MM.1S (cell line): Measurements from ENCODE around the gene TUBB2B.

ENCODE experiments used
- DNase-seq: peaks from one replicate; pipeline ENCODE4 v3.0.0-alpha.2; 2015
- H2AFZ ChIP-seq: fragments of 300-600 bp; sonication (generic); 2 replicates; pipeline ENCODE4 v1.6.0; 2016; ENCODE audit warnings: antibody characterized with exemption, low read length
- H3F3A ChIP-seq: fragments of 300-600 bp; sonication (generic); 2 replicates; pipeline ENCODE4 v1.6.1; 2016; ENCODE audit warnings: mild to moderate bottlenecking, antibody characterized with exemption, low read length, moderate library complexity, mixed read lengths; ENCODE audit not compliant: insufficient read depth
- H3K27ac ChIP-seq: fragments of 300-600 bp; sonication (generic); 2 replicates; pipeline ENCODE4 v1.5.1; 2016; ENCODE audit warnings: mild to moderate bottlenecking, low read length
- H3K27me3 ChIP-seq: fragments of 300-600 bp; sonication (generic); replicated peaks from 2 replicates; pipeline ENCODE4 v1.6.0; 2016; ENCODE audit warnings: low read length; ENCODE audit not compliant: insufficient read depth
- H3K36me3 ChIP-seq: fragments of 300-600 bp; sonication (generic); replicated peaks from 2 replicates; pipeline ENCODE4 v1.6.1; 2016; ENCODE audit warnings: mild to moderate bottlenecking, low read length, mixed read lengths; ENCODE audit not compliant: insufficient read depth
- H3K4me1 ChIP-seq: fragments of 300-600 bp; sonication (generic); 2 replicates; pipeline ENCODE4 v1.6.1; 2016; ENCODE audit warnings: low read length, mixed read lengths
- H3K4me2 ChIP-seq: fragments of 300-600 bp; sonication (generic); 2 replicates; pipeline ENCODE4 v1.6.0; 2016; ENCODE audit warnings: low read depth, low read length
- H3K4me3 ChIP-seq: fragments of 300-600 bp; sonication (generic); 2 replicates; pipeline ENCODE4 v1.5.1; 2016; ENCODE audit warnings: low read length, mixed read lengths
- H3K79me2 ChIP-seq: fragments of 300-600 bp; sonication (generic); 2 replicates; pipeline ENCODE4 v1.6.1; 2016; ENCODE audit warnings: mixed run types, low read length, mixed read lengths
- H3K9ac ChIP-seq: fragments of 300-600 bp; sonication (generic); 2 replicates; pipeline ENCODE4 v1.6.1; 2016; ENCODE audit warnings: low read length, mixed read lengths
- H3K9me2 ChIP-seq: fragments of 300-600 bp; sonication (generic); replicated peaks from 2 replicates; pipeline ENCODE4 v1.6.1; 2016; ENCODE audit warnings: mild to moderate bottlenecking, low read length, mixed read lengths; ENCODE audit not compliant: insufficient read depth
- H3K9me3 ChIP-seq: fragments of 300-600 bp; sonication (generic); replicated peaks from 2 replicates; pipeline ENCODE4 v1.6.1; 2016; ENCODE audit warnings: mild to moderate bottlenecking, low read length, mixed read lengths; ENCODE audit not compliant: insufficient read depth
- H4K20me1 ChIP-seq: fragments of 300-600 bp; sonication (generic); 2 replicates; pipeline ENCODE4 v1.6.1; 2016; ENCODE audit warnings: mild to moderate bottlenecking, low read length, moderate library complexity, mixed read lengths; ENCODE audit not compliant: insufficient read depth
- CTCF ChIP-seq: fragments of 300-600 bp; sonication (generic); IDR thresholded peaks from 2 replicates; pipeline ENCODE4 v1.5.1; 2016; ENCODE audit warnings: antibody characterized with exemption, low read length, mixed read lengths
- EZH2 ChIP-seq: fragments of 300-600 bp; sonication (generic); optimal IDR thresholded peaks from 2 replicates; pipeline ENCODE3; 2017; ENCODE audit warnings: low read depth, mild to moderate bottlenecking, antibody characterized with exemption, low read length, mixed read lengths
- EZH2phosphoT487 ChIP-seq: fragments of 300-600 bp; sonication (generic); IDR thresholded peaks from 2 replicates; pipeline ENCODE4 v1.6.1; 2018; ENCODE audit warnings: antibody characterized with exemption, low read length

The TUBB2B gene

GRCh38 chr6:3210024-3210610, 17.3 kb downstream of the TUBB2B start:
- no peaks in the 10 kb centered on the region for H3K9me2 ChIP-seq
- no peaks in the 10 kb centered on the region for H3K79me2 ChIP-seq
- no peaks in the 10 kb centered on the region for H3K9me3 ChIP-seq
- H4K20me1 ChIP-seq = no peaks in the 10 kb centered on the region
- no peaks in the 10 kb centered on the region for H3F3A ChIP-seq
- H2AFZ ChIP-seq = no peak overlapping the region
- H3K9ac ChIP-seq = no peak overlapping the region
- H3K36me3 ChIP-seq = no peaks in the 10 kb centered on the region
- no peaks in the 10 kb centered on the region for H3K4me1 ChIP-seq
- no peak overlapping the region for H3K4me3 ChIP-seq
- DNase-seq = no peak
- TF ChIP-seq CTCF = no peak
- TF ChIP-seq EZH2phosphoT487 = no peak
- no peak for TF ChIP-seq EZH2
- no peak overlapping the region for H3K4me2 ChIP-seq
- H3K27me3 ChIP-seq = no peaks in the 10 kb centered on the region
- no peak overlapping the region for H3K27ac ChIP-seq

GRCh38 chr6:3209114-3210023, 18.1 kb downstream of the TUBB2B start:
- H3K4me1 ChIP-seq = peaks cover 3% of the 10 kb centered on the region; the same call in 1 of the 2 replicates
- H3K9me3 ChIP-seq = no peaks in the 10 kb centered on the region
- H3K27me3 ChIP-seq = no peaks in the 10 kb centered on the region
- H2AFZ ChIP-seq = no peak overlapping the region
- no peak overlapping the region for H3K27ac ChIP-seq
- H3K4me2 ChIP-seq = no peak overlapping the region
- no peaks in the 10 kb centered on the region for H4K20me1 ChIP-seq
- no peaks in the 10 kb centered on the region for H3K36me3 ChIP-seq
- H3K9me2 ChIP-seq = no peaks in the 10 kb centered on the region
- no peak overlapping the region for H3K4me3 ChIP-seq
- no peak for DNase-seq
- H3F3A ChIP-seq = no peaks in the 10 kb centered on the region
- H3K9ac ChIP-seq = no peak overlapping the region
- TF ChIP-seq EZH2 = no peak
- TF ChIP-seq EZH2phosphoT487 = no peak
- no peak for TF ChIP-seq CTCF
- H3K79me2 ChIP-seq = no peaks in the 10 kb centered on the region

GRCh38 chr6:3208775-3209113, 18.7 kb downstream of the TUBB2B start:
- Histone ChIP-seq H3K27me3 (no peaks in the 10 kb centered on the region), H3K4me2 (no peak overlapping the region), H3K27ac (no peak overlapping the region), H3K9me2 (no peaks in the 10 kb centered on the region), H3K4me3 (no peak overlapping the region), H3K9ac (no peak overlapping the region), H3K79me2 (no peaks in the 10 kb centered on the region), H3F3A (no peaks in the 10 kb centered on the region), H3K4me1 (peaks cover 7% of the 10 kb centered on the region; the same call in 1 of the 2 replicates), H4K20me1 (no peaks in the 10 kb centered on the region), H3K36me3 (no peaks in the 10 kb centered on the region), H3K9me3 (no peaks in the 10 kb centered on the region), H2AFZ (no peak overlapping the region)
- TF ChIP-seq EZH2 = no peak
- no peak for DNase-seq
